Measurements from ENCODE around the gene POLR3H.
"Not testable (repeated sequence)": the region's sequence is repeated elsewhere in the genome, so short reads cannot be mapped to it uniquely, and the experiment has no call there.

POLR3H gene, protein sequence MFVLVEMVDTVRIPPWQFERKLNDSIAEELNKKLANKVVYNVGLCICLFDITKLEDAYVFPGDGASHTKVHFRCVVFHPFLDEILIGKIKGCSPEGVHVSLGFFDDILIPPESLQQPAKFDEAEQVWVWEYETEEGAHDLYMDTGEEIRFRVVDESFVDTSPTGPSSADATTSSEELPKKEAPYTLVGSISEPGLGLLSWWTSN

DNA sequence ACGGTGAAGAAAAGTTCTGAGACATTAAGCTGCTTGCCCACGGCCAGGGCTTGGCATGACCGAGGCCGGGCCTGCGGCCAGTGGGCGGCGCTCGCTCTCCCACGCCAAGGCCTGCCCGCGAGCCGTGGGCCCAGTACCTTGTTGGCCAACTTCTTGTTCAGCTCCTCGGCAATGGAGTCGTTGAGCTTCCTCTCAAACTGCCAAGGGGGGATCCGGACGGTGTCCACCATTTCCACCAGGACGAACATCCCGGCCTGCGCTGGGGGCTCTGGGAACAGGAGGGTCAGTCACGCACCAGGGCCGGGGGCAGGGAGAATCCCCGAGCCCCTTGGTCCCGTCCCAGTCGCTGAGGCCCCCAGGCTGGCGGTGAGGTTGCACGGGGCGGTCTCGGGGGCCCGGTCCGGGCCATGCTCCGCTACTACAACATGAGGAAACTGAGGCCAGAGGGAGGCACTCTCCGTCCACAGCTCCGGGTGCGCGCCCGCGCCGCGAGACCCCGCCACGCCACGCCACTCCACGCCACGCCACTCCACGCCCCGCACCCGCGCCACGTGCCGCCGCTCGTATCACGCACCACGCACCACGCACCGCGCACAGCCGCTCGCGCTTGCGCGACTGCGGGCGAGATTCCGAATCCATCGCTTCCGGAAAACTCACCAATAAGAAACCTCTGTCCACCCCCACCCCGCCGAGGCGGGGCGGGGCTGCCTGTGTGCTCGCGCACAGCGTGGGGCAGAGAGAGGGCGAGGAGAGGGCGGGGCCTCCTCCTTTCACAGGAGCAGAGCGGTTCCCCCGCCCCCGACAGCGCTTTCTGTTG, at the start of gene POLR3H:
POLR3H (minus strand) TSS at position 617 of the 817 bp plus-strand sequence; CDS start at position 248, 369 bp downstream.
- DNase-seq = peak; percentile 86 to 93 (median 90)

DNA sequence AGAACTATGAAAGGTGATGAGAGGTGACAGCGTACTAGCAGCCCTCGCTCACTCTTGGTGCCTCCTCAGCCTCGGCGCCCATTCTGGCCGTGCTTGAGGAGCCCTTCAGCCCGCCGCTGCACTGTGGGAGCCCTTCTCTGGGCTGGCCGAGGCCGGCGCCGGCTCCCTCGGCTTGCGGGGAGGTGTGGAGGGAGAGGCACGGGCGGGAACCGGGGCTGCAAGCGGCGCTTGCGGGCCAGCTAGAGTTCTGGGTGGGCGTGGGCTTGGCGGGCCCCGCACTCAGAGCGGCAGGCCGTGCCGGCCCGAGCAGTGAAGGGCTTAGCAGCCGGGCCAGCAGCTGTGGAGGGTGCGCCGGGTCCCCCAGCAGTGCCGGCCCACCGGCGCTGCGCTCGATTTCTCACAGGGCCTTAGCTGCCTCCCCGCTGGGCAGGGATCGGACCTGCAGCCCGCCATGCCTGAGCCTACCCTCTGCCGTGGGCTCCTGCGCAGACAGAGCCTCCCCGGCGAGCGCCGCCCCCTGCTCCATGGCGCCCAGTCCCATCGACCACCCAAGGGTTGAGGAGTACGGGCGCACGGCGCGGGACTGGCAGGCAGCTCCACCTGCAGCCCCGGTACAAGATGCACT, 49.2 kb upstream of the POLR3H start:
- DNase-seq = not testable (repeated sequence)

DNA sequence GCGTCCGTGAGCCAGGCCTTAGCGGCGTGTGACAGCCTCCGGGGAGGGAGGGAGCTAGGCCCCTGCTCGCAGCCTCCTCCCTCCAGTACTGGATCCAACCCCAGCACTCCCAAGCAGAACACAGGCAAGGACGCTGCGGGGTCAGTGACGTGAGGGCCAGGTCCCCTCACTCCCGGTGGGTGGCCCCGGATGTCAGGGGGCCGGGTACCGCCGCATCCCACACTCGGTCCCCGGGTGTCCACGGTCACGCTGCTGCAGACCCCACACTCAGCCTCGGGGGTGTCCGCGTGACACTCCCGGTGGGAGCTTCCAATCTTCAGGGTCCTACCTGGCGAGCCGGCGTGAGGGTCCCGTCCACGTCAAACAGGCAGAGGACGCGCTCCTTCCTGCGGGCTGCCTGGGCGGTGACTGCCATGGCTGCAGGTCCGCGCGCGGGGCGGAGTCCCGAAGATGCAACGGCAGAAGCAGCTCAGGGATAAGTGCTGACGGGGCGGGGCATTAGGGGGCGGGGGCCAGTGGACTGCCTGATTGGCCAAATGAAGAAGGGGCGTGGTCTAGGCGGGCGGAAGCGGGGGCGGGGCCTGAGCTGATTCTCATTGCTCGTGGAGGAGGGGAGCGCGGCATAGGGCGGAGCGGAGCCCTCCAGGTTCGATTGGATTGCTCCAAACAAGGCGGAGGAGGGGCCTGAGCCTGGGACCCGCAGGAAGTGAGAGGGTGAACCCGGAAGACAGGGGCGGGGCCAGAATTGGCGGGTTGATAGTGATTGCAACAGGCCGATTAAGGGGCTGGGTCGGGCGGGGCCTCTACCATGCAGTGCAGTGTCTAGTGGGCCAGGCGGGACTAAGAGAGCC, 45.3 kb upstream of the POLR3H start, which contains the start of gene PMM1:
PMM1 (minus strand) TSS at position 450 of the 851 bp plus-strand sequence; CDS start at position 415, 35 bp downstream.
- peak; percentile 100 for DNase-seq

DNA sequence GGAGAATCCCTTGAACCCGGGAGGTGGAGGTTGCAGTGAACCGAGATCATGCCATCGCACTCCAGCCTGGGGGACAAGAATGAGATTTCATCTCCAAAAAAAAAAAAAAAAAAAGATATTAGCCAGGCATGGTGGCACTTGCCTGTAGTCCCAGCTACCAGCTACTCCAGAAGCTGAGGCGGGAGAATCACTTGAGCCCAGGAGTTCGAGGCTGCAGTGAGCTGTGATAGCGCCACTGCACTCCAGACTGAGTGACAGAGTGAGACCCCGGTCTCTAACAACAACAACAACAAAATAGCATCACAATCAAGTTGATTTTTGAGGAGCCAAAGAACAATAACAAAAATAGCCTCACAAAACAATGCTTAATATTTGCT, 43.1 kb upstream of the POLR3H start:
- DNase-seq = no peak

DNA sequence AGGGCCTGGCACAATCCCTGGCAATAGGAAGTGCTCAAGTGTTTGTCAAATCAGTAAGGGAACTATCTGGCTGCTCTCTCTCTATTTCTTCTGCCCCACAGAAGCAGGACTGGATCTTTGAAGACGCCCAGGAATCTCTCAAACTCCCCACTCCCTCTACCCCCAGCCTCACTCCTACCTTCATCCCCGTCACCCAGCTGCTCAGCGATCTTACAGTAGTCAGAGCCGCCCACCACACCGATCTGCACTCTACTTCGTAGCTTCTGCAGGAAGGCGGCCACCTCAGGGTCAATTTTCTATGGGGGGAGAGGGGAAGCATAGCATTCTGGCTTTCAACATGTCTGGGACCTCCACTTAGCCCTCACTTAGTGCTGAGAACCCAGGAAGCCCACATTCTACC, 41.6 kb upstream of the POLR3H start:
- DNase-seq = no peak

DNA sequence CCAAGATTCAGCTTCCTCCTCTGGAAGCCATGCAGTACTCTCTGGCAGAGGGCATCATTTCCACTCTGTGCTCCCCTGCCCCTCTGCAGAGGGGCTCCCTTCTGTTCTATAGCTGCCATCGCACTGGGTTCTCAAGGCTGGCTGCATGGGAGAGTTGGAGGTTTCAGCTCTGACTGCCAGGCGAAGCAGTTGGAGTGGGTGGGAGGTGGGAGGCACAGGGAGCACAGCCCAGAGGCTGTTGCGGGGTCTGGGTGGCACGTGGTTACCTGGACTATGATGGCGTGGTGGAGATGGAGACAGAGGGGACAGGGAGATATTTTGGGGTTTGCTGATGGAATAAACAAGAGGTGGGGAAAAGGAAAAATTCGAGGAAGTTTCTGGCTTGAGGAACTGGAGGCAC, 40.6 kb upstream of the POLR3H start:
- DNase-seq = no peak

DNA sequence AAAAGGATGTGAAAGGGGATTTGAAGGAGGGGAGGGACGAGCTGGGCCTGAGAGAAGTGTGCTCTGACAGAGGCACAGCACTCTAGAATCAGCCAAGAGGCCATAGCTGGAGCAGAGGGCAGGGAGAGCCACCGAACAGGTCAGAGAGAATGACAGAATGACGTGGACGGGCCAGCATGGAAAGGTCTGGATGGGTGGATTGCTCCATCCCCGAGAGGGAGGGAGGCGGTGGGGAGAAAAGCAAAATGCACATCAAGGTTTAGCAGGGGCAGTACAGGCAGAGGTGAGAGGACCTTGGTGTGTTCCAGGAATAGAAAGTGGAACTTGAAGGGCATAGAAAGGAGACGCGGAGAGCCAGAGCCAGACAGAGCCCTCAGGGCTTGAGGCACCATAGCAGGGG, 38.4 kb upstream of the POLR3H start:
- DNase-seq = no peak

DNA sequence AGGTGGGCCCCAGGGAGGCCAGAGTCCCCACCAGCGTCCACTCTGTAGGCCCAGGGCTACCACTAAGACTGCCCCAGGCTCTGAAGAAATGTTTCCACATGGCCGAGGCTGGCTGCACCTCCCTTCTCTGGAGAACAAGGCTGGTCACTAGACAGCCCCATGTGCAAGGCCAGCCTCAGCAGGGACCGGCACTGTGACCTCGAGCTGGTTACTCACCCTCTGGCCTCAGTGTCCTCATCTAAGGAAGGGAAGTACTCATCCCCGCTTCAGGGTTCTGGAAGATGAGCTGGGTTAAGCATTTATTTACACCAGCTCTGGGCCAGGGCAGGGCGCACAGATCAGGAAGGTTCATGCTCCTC, 35.7 kb upstream of the POLR3H start:
- DNase-seq = no peak

DNA sequence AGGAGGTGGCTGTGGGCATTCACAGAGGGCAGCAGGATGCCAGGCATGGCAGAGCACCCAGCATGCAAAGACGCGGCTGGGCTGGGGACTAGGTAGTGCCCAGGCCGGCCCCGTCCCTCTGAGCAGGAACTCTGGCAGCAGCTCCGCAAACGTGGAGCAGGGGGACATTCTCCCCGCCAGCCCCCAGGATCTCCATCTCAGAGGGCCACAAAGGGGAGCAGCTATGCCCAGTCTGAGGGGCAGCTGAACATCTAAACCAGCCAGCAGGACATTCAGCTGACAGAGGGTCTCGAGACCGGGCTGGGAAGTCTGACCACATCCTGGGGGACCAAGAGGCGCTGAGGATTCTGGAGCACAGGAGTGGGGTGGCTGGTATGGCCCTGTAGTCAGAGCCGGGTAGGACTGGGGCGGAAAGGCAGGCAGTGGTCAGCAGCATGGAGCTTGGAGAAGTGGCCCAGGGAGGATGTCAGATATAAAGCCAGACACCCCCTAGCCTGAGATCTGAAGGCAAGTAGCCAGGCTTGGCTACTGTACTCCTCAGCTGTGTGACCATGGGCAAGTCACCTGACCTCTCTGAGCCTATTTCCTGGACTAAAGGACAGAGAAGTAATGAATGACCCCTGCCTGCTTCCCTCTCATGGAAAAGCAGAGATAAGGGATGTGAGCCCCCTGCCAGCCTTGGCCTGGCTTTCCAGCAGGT, 35.2 kb upstream of the POLR3H start:
- no peak for DNase-seq

DNA sequence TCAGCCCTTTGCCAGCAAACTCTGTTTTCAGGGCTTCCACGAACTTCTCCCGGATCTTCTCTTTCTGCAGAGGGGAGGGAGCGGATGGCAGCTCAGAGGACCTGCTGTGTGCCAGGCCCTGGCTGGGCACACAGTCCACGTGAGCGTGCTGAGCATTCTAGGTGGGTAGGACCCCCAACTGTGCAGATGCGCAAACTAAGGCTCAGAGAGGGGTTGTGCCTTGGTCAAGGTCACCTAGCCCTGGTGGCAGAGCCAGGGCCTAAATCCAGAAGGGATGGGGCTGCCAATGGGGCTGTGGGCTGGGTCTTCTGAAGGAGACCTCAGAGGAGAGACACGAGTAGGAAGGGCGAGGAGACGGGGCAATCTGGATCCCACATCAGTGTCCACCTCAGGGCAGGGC, 34.5 kb upstream of the POLR3H start:
- no peak for DNase-seq

DNA sequence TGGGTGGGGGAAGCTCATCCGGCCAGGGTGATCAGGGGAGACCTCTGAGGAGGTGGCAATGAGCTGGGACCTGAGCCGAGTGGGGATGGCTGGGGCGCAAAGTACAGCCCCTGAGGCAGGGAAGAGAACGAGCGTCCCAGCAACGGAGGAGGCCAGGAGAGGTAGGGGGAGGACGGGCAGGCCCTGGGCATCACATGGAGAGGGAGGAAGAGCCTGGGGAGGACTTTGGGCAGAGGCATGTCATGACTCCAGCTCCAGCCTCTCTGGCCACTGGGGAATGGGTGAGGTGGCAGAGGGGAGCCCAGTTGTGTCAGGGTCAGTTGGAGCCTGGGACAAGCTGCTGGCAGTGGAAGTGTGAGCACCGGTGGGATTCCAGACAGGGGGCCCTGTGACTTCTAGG, 33.8 kb upstream of the POLR3H start:
- no peak for DNase-seq

DNA sequence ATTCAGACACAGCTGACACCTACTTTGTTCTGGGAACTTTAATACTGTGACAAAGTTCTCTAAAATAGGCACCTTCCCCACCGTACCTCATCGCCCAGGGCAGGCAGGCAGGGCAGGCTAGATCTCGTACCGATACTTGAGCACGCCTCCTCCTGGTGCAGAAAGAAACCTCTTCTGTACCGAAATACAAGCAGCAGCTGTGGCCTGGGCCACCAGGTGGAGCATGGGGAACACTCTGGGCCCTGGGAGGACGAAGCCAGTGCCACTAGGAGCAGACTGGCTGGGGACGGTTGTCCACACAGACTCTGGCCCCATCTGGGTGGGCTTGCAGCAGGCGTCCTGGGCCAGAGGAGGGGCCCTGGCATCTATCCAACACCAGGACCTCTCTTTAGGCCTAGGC, 32.6 kb upstream of the POLR3H start:
- DNase-seq = no peak

DNA sequence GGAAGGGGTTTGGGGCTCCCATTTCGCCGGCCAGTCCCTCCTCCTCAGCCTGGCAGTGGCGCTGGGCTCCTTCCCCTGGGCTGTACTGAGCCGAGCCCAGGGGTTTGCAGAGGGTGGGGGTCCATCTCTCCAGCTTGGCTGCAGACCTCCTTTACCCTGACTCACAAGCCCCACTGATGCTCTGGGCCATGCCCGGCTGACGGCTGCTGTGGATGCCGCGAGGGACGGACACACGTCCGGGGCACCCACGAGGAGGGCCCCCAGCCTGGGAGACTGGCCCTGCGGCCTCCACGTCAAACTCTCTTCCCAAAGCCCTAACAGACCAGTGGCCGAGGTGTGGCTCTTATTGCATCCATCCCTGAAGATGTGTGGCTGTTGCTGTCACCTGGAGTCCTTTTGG, 31.3 kb upstream of the POLR3H start:
- DNase-seq = no peak

DNA sequence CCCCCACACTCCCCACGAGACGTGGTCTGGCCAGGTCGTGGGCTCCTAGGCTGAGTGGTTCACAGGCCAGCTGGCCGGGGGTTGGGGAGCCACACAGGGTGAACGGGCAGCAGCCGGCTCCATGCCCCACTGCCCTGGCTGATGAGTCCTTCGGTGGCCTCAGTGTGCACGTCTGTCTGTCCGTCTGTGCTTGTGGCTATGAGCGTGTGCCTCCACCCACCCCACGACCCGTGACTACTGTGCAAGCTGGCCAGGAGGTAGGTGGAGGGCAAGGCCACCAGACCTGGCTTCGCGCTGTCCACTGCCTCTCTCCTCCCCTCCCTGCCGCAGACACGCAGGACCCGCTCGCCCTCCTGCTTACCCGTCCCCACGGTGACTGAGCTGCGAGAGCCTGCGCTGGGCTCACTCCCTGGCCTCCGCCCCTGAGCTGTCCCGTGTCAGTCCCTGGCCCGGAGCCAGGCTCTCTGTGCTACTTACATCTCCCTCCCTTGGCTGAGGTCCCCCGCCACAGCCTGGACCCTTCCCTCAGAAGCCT, 30.6 kb upstream of the POLR3H start:
- DNase-seq = no peak

DNA sequence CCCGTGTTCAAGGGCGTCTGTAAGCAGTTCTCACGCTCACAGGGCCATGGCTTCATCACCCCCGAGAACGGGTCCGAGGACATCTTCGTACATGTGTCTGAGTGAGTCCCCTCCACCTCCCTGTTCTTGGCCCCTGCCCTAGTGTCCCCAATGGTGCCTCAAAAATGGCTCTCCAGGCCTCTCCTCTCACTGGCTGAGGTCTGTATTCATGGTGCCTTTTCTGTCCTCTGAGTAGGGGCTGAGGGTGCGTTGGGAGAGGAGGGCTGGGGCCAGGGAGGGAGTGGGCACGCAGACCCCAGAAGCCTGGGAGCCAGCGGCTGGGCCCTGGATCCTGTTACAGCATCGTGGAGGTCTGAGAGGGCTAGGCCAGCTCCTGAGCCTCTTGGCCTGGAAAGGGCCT, 29.4 kb upstream of the POLR3H start:
- DNase-seq = no peak

DNA sequence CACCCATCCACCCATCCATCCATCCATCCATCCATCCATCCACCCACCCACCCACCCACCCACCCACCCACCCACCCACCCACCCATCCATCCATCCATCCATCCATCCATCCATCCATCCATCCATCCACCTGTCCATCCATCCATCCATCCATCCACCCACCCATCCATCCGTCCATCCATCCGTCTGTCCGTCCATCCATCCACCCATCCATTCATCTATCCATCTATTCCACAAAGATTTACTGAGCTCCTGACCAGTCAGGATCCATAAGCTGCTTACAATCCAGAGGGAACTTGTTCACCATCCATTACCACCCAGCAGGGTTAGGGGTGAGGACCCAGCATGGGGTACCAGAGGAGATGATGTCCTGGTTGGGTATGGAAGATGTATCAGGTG, 28.0 kb upstream of the POLR3H start:
- not testable (repeated sequence) for DNase-seq

DNA sequence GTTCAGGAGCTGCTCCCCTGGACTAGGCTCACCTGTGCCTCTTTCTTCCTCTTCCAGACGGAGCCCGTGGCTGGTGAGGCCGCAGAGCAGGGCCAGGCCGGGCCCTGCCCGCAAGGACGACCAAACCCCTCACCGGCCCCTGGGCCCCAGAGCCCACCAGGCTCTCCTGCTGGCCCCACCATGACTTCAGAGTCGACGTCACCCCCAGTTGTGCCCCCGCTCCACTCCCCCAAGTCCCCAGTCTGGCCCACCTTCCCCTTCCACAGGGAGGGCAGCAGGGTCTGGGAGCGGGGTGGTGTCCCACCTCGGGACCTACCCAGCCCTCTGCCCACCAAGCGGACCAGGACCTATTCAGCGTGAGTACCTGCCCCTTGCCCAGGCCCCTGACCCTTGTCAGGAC, 27.5 kb upstream of the POLR3H start:
- no peak for DNase-seq

DNA sequence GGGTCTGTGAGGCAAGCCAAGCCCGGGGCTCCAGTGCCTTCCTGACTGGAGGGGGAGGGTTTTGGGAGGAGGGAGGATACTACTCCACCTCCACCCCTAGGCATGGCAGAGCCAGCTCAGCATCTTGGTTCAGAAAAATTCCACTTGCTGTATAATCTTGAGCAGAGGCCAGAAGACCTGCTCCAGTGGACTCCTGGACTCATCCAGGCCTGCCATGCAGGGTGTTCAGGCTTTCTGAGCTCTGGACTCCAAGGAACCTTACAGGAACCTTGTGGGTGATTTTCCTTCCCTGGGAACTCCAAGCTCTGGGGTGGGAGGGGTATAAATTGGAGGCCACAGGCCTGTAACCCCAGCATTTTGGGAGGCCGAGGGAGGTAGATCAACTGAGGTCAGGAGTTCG, 26.0 kb upstream of the POLR3H start:
- no peak for DNase-seq

DNA sequence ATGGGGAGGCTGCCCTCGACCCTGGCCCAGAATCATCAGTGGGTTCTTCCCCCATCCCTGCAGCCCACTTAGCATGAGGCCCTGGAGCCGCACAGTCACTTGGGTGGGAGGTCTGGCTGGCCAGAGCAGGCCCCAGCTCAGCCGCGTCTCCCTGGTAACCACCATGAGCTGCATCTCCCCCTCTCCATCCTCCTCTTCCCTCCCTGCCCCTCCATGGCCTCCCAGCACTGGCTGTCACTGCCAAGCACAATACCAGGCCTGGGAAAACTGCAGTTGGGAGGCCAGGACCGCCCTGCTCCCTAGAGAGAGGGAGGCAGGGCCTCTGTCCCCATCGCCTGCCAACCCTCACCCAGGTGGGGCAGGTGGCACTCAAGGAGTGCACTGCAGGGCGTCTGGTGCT, 24.5 kb upstream of the POLR3H start:
- DNase-seq = no peak

DNA sequence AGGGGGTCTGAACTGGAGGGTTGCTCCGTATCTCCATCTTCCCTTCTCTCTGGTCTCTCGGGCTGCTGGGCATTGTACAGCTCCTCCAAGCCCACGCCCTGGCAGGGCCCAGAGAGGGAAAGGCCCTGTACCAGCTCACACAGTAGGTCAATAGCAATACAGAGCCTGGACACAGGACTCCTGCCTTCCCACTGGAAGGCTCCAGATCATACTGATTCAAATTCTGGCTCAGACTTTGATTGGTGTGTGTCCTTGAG, 23.2 kb upstream of the POLR3H start:
- DNase-seq = no peak

DNA sequence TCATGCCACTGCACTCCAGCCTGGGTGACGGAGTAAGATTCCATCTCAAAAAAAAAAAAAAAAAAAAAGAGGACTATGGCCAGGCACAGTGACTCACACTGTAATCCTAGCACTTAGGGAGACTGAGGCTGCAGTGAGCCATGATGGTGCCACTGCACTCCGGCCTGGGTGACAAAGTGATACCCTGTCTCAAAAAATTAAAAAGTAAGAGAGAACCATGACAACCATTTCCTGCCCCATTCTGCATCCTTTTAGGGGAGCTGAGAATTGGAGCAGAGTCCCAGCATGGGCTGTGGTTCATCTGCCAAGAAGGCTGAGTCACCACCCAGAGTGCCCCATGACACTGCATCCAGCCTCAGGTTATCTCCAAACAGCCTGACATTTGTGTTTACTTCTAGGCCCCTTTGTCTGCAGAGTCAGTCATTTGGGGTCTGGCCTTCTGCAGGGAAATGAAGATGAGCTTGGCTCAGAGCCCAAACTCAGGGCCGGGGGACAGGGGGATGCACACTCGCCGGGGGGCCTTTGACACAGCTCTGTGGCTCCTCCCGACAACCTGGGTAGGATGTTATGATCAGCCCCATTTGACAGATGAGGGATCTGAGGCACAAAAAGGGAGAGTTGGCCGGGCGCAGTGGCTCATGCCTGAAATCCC, 21.3 kb upstream of the POLR3H start:
- DNase-seq = no peak

DNA sequence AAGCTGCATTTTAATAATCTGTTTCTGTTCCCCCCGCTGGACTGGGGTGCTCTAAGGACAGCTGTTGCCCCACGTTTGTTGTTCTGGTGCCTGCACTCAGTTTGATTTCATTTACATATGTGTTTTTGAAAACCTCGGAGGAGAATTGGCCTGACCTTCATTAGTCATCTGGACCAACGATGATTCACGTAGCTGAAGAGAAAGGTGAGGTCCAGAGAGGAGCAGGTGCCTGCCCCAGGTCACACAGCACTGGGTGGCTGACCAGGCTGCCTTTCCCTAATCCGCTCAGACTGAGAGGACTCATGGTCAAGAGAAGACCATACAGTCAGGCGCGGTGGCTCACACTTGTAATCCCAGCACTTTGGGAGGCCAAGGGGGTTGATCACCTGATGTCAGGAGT, 20.3 kb upstream of the POLR3H start:
- DNase-seq = no peak
